Adipose tissue (tissue), 3 donors: Measurements from ENCODE around the gene EEFSEC. TPM values are rescaled to one million over a fixed set of nuclear protein-coding genes. Genes with fewer than 3 reads are reported as not detected.
A peak's percentile ranks its signal among the peaks of the same experiment; 100 is the strongest.

Experiments
- H3K27ac ChIP-seq: one replicate; pipeline ENCODE4 v1.5.1; 2013; ENCODE audit warnings: low read depth, low read length
- WGBS, 3 donors: extraction: QIAGEN DNeasy Blood & Tissue Kit; methylation state at CpG; one replicate each; pipeline ENCODE4 v1.1.7; 2013; 5-methylcytosine and 5-hydroxymethylcytosine counted together
- polyA plus RNA-seq, 3 donors: library from polyadenylated mRNA; stranded (reverse); fragments of 200-250 nt; gene quantifications; one replicate each; pipeline ENCODE4 v1.2.3, GENCODE V29; 2013
- donor health status: healthy with polysubstance abuse.
- donor health status: Bipolar disorder and iron deficiency.
- donor health status: healthy.

EEFSEC gene, protein sequence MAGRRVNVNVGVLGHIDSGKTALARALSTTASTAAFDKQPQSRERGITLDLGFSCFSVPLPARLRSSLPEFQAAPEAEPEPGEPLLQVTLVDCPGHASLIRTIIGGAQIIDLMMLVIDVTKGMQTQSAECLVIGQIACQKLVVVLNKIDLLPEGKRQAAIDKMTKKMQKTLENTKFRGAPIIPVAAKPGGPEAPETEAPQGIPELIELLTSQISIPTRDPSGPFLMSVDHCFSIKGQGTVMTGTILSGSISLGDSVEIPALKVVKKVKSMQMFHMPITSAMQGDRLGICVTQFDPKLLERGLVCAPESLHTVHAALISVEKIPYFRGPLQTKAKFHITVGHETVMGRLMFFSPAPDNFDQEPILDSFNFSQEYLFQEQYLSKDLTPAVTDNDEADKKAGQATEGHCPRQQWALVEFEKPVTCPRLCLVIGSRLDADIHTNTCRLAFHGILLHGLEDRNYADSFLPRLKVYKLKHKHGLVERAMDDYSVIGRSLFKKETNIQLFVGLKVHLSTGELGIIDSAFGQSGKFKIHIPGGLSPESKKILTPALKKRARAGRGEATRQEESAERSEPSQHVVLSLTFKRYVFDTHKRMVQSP
- 10 to 100 TPM in 1 of 3 donors, 1 to 10 TPM in 2; 8.9 to 14.6 (median 9.0) TPM for polyA plus RNA-seq

DNA sequence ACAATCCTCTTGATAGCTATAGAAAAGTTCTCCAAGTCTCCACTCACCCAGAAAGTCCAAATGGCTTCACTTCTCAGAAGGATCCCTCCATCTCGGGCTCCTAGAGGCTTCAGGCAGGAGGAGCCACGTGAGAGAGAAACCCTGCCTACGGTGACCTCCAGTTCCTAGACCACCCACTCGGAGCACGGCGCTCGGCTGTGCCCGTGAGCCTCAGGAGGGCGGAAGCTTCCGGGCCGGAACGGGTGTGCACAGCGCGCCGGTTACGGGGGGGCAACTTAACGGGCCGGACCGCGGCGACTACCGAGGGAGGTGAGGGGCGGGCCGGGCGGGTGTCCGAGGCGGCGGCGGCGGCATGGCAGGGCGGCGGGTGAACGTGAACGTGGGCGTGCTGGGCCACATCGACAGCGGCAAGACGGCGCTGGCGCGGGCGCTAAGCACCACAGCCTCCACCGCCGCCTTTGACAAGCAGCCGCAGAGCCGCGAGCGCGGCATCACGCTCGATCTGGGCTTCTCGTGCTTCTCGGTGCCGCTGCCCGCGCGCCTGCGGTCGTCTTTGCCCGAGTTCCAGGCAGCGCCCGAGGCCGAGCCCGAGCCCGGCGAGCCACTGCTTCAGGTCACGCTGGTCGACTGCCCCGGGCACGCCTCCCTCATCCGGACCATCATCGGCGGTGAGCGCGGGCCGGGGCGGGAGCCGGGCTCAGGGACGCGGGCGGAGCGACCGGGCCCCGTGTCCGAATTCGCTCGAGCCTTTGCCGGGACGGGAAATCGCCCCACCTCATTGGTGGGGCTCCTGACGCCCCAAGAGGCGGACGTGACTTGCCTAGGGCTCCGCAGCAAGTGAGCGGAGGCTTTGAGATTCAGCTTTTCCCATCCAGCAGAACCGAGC is at the start of gene EEFSEC:
Gene EEFSEC, plus strand, starts transcription at position 326 of the 886 bp plus-strand sequence. Its CDS starts 27 bp downstream, at position 353.
- 0 to 1% (median 0%) methylated on average over 77 to 96 of the region's 96 CpGs for WGBS, 3 donors
- H3K27ac ChIP-seq: peak within 1 kb of the TSS; percentile 11

- 73 to 81% (median 77%) methylated on average over 8 of the region's 8 CpGs for WGBS, 3 donors
Observed at GRCh38 chr3:128107834-128108233, 45.4 kb upstream of the EEFSEC start.

DNA sequence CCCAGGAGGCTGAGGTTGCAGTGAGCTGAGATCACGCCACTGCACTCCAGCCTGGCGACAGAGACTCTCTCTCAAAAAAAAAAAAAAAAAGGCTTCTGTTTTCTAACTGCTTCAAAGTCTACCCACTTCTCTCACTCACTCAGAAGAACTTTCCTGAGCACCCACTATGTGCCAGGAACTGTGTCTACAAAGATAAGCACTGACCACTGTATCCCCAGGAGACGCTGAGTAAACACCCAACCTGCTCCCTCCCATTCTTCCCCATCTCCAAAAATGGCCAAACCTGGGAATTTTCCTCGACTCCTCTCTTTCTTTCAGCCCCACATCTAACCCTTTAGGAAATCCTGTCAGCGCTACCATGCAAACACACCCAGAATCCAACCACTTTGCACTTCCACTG is 42.1 kb upstream of the EEFSEC start:
- 95 to 98% (median 97%) methylated on average over 5 of the region's 5 CpGs for WGBS, 3 donors
- no peak overlapping the region for H3K27ac ChIP-seq

More at GRCh38 chr3:128107834-128108233, 45.4 kb upstream of the EEFSEC start:
- no peak overlapping the region for H3K27ac ChIP-seq

DNA sequence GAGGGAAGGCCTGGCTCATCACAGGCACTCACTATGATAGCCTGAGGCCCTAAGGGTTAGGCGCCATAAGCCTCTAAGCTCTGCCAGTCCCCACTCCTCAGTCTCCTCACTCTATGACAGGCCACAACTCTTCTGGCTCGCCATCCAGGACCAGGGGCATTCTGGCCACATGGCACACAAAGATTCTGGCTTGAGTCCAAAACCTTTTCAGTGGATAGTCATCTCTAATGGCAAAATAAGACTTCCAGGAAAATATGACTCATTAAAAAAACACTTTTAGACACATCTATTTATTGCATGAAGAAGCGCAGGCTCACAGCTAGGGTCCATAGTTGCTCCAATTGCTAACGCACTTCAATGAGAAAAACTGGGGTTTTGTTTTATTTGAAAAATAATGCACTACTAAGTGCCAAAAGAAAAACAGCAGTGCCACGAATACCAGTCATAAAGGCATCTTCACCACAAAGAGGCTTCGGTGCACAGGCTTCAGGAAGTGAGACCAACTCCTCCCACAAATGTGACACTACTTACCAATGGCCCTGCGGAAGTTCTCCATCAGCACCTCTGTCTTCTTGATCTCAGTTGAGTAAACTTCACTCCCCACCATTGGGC is 40.8 kb upstream of the EEFSEC start:
- H3K27ac ChIP-seq: no peak overlapping the region
- WGBS, 3 donors: 82 to 93% (median 85%) methylated on average over 7 of the region's 7 CpGs

DNA sequence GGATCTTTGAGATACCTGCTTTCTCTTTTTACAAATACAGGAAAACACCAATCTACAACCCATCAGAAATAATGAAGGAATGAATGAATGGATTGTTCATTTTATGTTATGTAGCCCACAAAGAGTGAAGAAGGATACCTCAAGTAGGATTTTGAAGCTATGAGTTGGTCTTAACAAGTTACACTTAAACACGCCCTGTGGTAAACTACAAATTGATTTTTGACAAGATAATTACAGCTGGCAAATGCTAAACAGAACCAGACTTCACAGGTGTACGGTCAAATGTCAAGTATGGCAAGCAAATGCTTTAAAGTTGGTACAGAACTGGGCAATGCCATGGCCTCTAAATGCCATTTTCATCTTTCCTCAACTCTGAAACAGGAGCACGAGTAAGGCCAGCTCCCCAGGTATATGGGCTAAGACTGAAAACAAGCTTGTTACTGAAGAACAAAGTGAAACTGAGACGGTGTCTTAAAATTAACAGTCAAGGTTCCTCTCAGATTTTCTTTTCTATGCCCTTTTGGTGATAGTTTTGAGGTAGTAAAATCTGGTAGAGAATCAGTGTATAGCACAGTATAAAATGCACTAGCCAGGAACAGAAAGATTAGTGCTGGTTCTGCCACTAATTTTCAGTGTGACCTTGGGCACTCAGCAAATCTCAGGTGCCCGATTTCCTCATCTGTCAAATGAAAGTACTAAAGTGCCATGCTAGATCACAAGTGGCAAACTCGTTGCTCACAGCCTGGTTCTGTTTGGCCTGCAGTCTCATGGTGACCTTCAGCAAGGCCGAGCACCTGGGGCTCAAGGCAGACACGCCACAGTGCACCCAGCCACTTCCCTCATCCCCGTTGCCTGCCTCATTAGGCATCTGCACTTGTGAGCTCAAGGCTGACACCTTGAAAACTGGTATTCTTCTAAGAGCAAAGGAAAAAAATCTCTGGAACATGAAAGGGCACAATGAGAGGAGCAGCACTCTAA is 39.2 kb upstream of the EEFSEC start:
- 58 to 89% (median 89%) methylated on average over 9 of the region's 9 CpGs for WGBS, 3 donors
- H3K27ac ChIP-seq: no peak overlapping the region

DNA sequence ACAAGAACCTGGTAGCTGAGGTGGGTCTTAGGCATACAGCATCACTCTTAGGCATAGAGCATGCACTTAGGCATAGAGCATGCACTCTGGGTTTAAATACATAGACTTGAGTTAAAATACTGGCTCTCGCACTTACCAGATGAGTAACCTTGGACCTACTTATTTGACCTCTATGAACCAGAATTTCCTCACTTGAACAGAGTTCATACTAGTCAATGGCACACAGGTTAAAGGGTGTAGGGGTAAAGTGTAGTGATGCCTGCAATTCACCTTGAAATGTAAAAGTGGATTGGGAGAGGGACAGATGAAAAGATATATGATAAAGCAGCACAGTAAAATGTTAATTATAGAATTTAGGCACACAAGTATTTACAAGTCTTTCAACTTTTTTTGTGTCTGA is 31.3 kb upstream of the EEFSEC start:
- 88 to 93% (median 93%) methylated on average over 1 of the region's 1 CpG for WGBS, 3 donors
- H3K27ac ChIP-seq: no peak overlapping the region

GRCh38 chr3:128123156-128123537 is 30.1 kb upstream of the EEFSEC start:
- 1 to 2% (median 1%) methylated on average over 22 of the region's 22 CpGs for WGBS, 3 donors
- H3K27ac ChIP-seq: no peak overlapping the region

DNA sequence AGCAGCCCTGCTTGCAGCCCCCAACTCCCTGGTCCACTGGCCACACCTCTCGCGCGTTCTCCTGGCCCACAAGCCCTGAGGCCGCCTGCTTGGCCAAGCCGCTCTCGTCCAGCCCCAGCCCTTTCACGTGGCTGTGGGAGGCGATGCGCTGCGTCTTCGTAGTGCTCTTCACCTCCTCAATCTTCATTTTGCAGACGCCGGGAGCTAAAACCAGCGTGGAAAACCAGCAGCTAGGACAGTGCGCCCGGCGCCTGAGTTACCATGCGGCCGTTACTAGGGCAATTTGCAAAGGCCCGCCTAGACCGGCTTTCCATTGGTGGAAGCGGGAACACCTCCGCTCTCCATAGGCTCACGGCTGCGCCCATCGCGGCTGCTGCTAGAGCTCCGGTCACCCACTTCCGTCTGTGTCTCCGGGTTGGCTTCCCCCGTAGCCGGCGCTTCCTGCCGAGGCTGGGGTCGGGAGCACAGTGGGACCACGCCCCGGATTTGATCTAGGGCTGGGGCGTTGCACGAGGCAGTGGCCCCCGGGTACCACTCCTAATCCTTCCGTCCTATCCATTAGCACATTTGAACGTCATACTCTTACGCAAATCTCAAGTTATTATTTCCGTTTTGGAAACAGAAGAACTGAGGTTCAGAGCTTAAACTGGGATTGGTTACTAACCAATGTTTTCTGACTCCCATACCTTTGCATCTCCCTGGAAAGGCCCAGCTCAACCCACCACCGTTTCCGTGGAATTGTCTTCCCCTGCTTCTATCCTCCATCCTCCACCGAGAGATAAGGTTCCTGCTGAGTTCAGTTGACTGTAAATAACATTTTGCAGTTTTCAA is 29.5 kb upstream of the EEFSEC start, which contains the start of gene RUVBL1:
Gene RUVBL1, minus strand, starts transcription at position 275 of the 831 bp plus-strand sequence. Its CDS starts 88 bp downstream, at position 187.
- 2 to 3% (median 3%) methylated on average over 47 of the region's 47 CpGs for WGBS, 3 donors
- H3K27ac ChIP-seq: no peak within 1 kb of the TSS

GRCh38 chr3:128127236-128127635 is 26.0 kb upstream of the EEFSEC start:
- no peak overlapping the region for H3K27ac ChIP-seq
- WGBS, 3 donors: 33 to 55% (median 51%) methylated on average over 2 of the region's 2 CpGs

DNA sequence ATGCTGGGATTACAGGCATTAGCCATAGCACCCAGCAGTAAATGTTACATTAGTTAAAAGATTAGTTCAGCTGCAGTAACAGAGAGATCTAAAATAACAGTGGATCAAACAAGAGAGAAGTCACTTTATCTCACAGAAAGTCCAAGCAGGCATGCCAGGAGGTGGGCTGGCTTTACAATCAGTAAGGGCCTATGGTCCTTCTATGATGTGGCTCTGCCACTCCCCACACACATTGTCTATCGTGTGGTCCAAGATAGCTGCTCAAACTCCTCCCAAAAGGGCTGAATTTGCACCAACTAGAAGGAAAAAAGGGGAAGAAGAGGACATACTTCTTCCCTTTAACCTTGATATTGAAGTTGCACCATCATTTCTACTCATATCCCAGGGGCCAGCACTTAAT is 25.0 kb upstream of the EEFSEC start:
- 37 to 47% (median 38%) methylated on average over 1 of the region's 1 CpG for WGBS, 3 donors
- H3K27ac ChIP-seq: no peak overlapping the region

DNA sequence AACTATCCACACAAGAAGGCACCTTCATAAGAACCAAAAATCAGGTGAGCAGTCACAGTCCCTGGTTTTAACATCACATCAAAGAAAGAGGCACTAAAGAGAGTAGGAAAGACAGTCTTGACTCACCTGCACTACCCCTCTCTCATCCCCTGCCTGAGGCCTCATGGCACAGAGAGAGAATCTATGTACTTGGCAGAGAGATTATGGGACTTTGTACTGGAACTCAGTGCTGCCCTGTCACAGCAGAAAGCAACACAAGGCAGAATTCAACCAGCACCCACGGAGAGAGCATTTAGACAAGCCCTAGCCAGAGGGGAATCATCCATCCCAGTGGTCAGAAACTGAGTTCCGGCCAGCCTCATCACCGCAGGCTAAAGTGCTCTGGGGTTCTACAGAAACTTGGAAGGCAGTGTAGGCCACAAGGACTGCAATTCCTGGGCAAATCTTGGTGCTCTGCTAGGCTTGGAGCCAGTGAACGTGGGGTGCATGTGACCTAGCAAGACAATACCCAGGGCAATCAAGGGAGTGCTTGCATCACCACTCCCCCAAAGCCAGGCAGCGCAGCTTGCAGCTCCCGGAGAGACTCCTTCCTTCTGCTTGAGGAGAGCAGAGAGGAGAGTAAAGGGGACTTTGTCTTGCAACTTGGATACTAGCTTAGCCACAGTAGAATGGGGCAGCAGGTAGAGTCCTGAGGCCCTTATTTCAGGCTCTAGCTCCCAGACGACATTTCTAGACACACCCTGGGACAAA is 21.2 kb upstream of the EEFSEC start:
- no peak overlapping the region for H3K27ac ChIP-seq
- 85 to 88% (median 86%) methylated on average over 7 of the region's 7 CpGs for WGBS, 3 donors

- 49 to 75% (median 68%) methylated on average over 3 of the region's 3 CpGs for WGBS, 3 donors
- H3K27ac ChIP-seq: no peak overlapping the region
Observed at GRCh38 chr3:128133273-128133883, 19.9 kb upstream of the EEFSEC start.

DNA sequence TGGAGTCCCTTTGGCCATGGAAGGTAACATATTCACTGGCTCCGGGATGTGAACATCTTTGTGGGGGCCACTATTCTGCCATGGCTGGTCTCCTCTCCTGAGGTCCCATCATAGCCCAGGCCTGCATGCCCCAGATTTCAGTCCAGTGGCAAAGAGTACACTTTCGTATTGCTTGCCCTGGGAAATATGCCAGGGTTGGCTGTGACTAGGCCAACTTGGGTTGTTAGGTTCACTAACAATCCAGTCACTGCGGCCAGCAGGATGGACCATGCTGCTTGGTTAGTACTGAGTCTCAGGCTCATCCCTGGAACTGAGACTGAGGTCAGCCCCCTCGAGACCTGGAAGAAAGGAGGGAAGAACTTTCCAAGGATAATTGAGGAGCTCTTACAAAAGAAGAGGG is 9.8 kb upstream of the EEFSEC start:
- 79 to 88% (median 86%) methylated on average over 4 of the region's 4 CpGs for WGBS, 3 donors
- H3K27ac ChIP-seq: no peak overlapping the region

DNA sequence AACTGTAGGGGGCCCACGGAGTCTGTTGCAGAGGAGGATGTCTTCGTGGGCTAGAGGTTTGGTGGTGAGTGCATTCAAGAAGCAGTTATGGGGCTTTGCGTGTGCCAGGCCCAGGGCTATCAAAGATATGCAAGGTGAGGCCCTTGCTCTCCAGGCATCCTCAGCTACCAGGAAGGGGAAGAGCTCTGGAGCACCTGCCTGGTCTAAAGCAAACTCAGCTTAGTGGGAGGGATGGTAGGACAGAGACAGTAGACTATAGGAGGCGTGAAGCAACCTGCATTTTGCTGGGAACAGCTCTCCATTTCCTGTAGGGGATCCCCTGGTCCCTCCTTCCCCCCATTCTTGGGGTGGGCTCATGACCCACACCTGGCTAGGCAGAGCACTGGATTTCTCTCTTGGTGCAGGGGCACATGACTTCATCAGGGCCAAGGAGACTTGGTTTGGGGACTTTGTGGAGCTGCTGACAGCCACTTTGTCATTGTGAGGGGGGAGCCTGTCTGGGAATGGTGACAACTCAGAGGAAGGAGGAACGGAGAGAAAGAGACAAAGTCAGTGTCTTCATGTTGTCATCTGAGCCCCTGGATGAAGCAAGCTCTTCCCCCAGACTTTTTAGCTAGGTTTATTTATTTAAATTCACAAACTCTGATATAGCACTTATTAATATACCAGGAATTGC is 8.6 kb upstream of the EEFSEC start:
- WGBS, 3 donors: 57 to 76% (median 67%) methylated on average over 5 of the region's 5 CpGs
- H3K27ac ChIP-seq: no peak overlapping the region

GRCh38 chr3:128145279-128145678 is 8.0 kb upstream of the EEFSEC start:
- WGBS, 3 donors: 35 to 57% (median 42%) methylated on average over 6 of the region's 6 CpGs
- H3K27ac ChIP-seq: no peak overlapping the region
